AG09309 (cell line): ENCODE measurements around the gene NINJ1.
"Not testable (repeated sequence)": the region's sequence is repeated elsewhere in the genome, so short reads cannot be mapped to it uniquely, and the experiment has no call there.

Experiments
- DNase-seq: peaks from one replicate; pipeline ENCODE4 v3.0.0-alpha.2; 2010; ENCODE audit warnings: low read depth
- H3K4me3 ChIP-seq: 2 replicates; pipeline ENCODE4 v1.5.1; 2011; ENCODE audit warnings: mild to moderate bottlenecking, low read depth, low read length, moderate library complexity; ENCODE audit not compliant: control insufficient read depth
- CTCF ChIP-seq: IDR thresholded peaks from 2 replicates; pipeline ENCODE4 v1.5.1; 2011; ENCODE audit warnings: mild to moderate bottlenecking, low read depth, low read length, inconsistent platforms; ENCODE audit not compliant: insufficient read depth, control insufficient read depth; ENCODE audit errors: missing control alignments

Gene NINJ1

GRCh38 chr9:93119703-93119952 lies 14.4 kb downstream of the NINJ1 start:
- TF ChIP-seq CTCF, result no peak
- H3K4me3 ChIP-seq, result no peak overlapping the region
- no peak for DNase-seq

- TF ChIP-seq CTCF, result no peak
- no peak overlapping the region for H3K4me3 ChIP-seq
- no peak for DNase-seq
These were observed 15.0 kb downstream of the NINJ1 start for GRCh38 chr9:93118863-93119702.

- no peak for DNase-seq
- TF ChIP-seq CTCF, result no peak
- no peak overlapping the region for H3K4me3 ChIP-seq
These were observed 15.9 kb downstream of the NINJ1 start for GRCh38 chr9:93117924-93118862.

GRCh38 chr9:93117521-93117920 lies 16.5 kb downstream of the NINJ1 start:
- H3K4me3 ChIP-seq, DNase-seq: not testable (repeated sequence)

- no peak for DNase-seq
- no peak overlapping the region for H3K4me3 ChIP-seq
- no peak for TF ChIP-seq CTCF
These were observed 17.7 kb downstream of the NINJ1 start for GRCh38 chr9:93116072-93116961.

GRCh38 chr9:93115486-93116071 lies 18.5 kb downstream of the NINJ1 start:
- no peak overlapping the region for H3K4me3 ChIP-seq
- DNase-seq, result no peak
- TF ChIP-seq CTCF, result no peak
